Adrenal gland (tissue), 12 donors: Measurements from ENCODE around the gene QSOX2. TPM values are rescaled to one million over a fixed set of nuclear protein-coding genes. Genes with fewer than 3 reads are reported as not detected.

Experiments
- DNase-seq, 7 donors: peaks; one replicate each; pipeline ENCODE4 v3.0.0-alpha.2; 2019 to 2020
- H3K27ac ChIP-seq, 5 donors: fragments of 200-600 bp; sonication (generic) in 4 of 5; 1 replicate in 3 of 5; 2 replicates in 2 of 5; pipeline versions ENCODE4 v1.5.1 to v1.8.0; 2016 to 2020; ENCODE audit warnings: mild to moderate bottlenecking in 1 of 5
- H3K27me3 ChIP-seq: fragments of 200-600 bp; 2 replicates; pipeline ENCODE4 v1.8.0; 2021
- H3K36me3 ChIP-seq, 2 donors: fragments of 200-600 bp; replicated peaks in 1 of 2; 1 replicate in 1 of 2; 2 replicates in 1 of 2; pipeline versions ENCODE4 v1.5.1 to v1.8.0; 2018 to 2022
- H3K4me1 ChIP-seq, 2 donors: fragments of 200-600 bp; replicated peaks in 1 of 2; 1 replicate in 1 of 2; 2 replicates in 1 of 2; pipeline versions ENCODE4 v1.5.1 to v1.8.0; 2018 to 2021
- H3K4me3 ChIP-seq, 4 donors: fragments of 200-600 bp; sonication (generic) in 3 of 4; one replicate each; pipeline ENCODE4 v1.5.1; 2016 to 2018
- H3K9me3 ChIP-seq, 3 donors: fragments of 200-600 bp; sonication (generic) in 1 of 3; replicated peaks in 1 of 3; 1 replicate in 2 of 3; 2 replicates in 1 of 3; pipeline versions ENCODE4 v1.5.1 to v1.8.0; 2016 to 2021
- POLR2A ChIP-seq, 2 donors: fragments of 450-650 bp; IDR thresholded peaks; one replicate each; pipeline ENCODE4 v1.6.1; 2017; ENCODE audit warnings: antibody characterized with exemption in 2 of 2, mild to moderate bottlenecking in 2 of 2, moderate library complexity in 1 of 2
- whole genome bisulfite sequencing, 4 donors: extraction: QIAGEN DNeasy Blood & Tissue Kit in 2 of 4; methylation state at CpG; one replicate each; pipeline versions ENCODE4 v1.1.5 to v1.1.7; 2013 to 2017; 5-methylcytosine and 5-hydroxymethylcytosine counted together
- intact Hi-C, 2 donors: fragments of 100-400 bp; cut with DNase I; formaldehyde crosslinking; loops; one replicate each; pipeline versions ENCODE4 v1.14.1 to v1.15.0; 2022 to 2023
- polyA plus RNA-seq, 3 donors: library from polyadenylated mRNA; stranded (reverse); fragments of 200-250 nt in 2 of 3; fragments of 350-450 nt in 1 of 3; fragmentation: Illumina TruSeq in 1 of 3; extraction: RNeasy Lipid Tissue Mini Kit (QIAGEN cat#74804) in 1 of 3; gene quantifications; one replicate each; pipeline ENCODE4 v1.2.3, GENCODE V29; 2013 to 2014
- total RNA-seq, 9 donors: library from RNA; depleted of rRNA in 4 of 9; stranded (reverse); fragments of >200 nt in 4 of 9; fragments of 120-200 nt in 1 of 9; fragmentation: NEBNext Ultra II Directional in 1 of 9; extraction: Animal tissue kit (Norgen Biotek cat#: 25700) in 1 of 9; gene quantifications; one replicate each; pipeline versions ENCODE4 v1.1.0 to v1.2.4, GENCODE V29; 2013 to 2023
- TF ChIP-seq, protein P1 (sequence below), 6 experiments: fragments of 450-650 bp in 4 of 6; fragments of 200-600 bp in 2 of 6; sonication (generic) in 1 of 6; IDR thresholded peaks; 1 replicate in 5 of 6; 2 replicates in 1 of 6; pipeline versions ENCODE4 v1.5.1 to v1.8.0; 2016 to 2021; ENCODE audit warnings: antibody characterized with exemption in 6 of 6, mild to moderate bottlenecking in 2 of 6, moderate library complexity in 1 of 6
- donor health status: healthy with polysubstance abuse.
- donor health status: Bipolar disorder and iron deficiency.
- donor health status: DM: yes; HTN: yes; CAD: no.
- donor health status: DM: no; HTN: no; CAD: no.
- donor health status: DM: no; HTN: no; CAD: no.
- donor health status: DM: yes; HTN: yes; CAD: no.

The QSOX2 gene
- total and polyA plus RNA-seq, 12 donors: 6.4 to 14.3 (median 9.3) TPM

DNA sequence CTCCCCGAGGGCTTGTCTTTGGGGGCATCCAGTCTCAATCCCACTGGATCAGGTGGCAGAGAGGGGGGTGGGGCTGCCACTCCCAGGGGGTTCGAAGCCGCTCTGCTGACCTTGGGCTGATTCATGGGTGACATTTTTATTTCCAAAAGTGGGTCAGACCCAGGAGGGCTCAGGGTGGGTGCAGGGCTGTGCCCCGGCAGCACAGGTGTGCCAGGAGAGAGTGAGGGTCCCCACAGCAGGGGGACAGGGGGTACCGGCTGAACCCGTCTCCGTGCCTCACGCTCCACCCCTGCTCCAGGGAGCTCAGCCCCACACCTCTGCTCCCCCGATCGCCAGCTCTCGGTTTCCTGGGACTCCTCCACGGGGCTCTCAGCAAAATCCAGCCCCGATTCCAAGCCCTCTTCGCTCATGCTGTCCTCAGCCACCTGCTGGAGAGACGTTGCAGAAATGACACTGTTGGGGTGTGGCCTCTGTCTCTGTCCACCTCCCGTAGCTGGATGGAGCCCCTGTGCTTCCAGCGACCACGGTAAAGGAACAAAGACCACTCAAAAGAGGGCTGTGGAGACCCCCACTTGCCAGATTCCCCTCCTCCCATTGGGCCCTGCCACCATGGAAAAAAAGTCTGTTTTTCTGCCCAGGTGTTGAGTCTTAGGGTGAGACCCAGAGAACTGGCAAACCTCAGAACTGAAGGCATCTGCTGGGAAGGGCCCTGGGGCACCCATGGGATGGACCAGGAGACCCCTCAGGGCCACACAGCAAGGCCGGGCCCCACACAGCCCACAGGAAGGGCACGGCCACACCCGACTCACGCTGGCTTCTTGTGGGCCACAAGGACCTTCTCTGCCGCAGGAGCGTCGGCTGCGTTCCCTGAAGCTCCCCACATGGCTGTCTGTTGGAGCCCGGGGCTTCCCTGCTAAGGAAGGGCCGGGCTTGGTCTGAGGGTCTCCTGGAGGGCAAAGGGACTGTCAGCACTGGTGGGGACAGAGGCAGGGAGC is 10.6 kb upstream of the QSOX2 start:
- Histone ChIP-seq H3K4me1 (peaks cover 21 to 23% of the 10 kb centered on the region in 2 donors), H3K4me3 (no peak overlapping the region), H3K27ac (peak overlapping the region in 3 of 5 donors; percentile 69 to 85 (median 84)), H3K27me3 (no peaks in the 10 kb centered on the region), H3K36me3 (no peaks in the 10 kb centered on the region), H3K9me3 (no peaks in the 10 kb centered on the region)
- 61 to 68% (median 62%) methylated on average over 12 to 28 of the region's 28 CpGs for WGBS, 4 donors
- TF ChIP-seq POLR2A (IDR thresholded peaks at IDR 0.05): no peak
- TF ChIP-seq, protein P1, sequence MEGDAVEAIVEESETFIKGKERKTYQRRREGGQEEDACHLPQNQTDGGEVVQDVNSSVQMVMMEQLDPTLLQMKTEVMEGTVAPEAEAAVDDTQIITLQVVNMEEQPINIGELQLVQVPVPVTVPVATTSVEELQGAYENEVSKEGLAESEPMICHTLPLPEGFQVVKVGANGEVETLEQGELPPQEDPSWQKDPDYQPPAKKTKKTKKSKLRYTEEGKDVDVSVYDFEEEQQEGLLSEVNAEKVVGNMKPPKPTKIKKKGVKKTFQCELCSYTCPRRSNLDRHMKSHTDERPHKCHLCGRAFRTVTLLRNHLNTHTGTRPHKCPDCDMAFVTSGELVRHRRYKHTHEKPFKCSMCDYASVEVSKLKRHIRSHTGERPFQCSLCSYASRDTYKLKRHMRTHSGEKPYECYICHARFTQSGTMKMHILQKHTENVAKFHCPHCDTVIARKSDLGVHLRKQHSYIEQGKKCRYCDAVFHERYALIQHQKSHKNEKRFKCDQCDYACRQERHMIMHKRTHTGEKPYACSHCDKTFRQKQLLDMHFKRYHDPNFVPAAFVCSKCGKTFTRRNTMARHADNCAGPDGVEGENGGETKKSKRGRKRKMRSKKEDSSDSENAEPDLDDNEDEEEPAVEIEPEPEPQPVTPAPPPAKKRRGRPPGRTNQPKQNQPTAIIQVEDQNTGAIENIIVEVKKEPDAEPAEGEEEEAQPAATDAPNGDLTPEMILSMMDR (IDR thresholded peaks at IDR 0.05): peak in 4 of 6 experiments; percentile 11 to 37 (median 16)
- intact Hi-C loops: no loop called here
- peak in 3 of 7 donors; percentile 51 to 58 (median 53) for DNase-seq

DNA sequence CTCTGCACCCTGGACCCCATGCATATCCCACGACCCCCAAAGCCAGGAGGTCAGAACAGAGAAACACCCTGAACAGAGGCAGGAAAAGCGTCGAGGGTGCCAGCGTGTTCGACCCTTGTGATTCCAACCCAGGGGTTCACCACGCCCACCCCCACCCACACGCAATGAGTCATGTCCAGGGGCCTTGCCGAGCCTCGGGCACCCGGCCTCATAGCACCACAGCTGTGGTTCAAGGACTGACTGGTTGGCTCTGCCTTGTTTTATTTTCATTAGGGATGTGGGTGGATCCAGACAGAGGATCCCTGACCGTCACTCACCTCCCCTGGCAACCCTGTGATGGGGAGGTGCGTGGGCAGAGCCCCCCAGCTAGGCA is 9.5 kb upstream of the QSOX2 start:
- H3K27me3 ChIP-seq: no peaks in the 10 kb centered on the region
- intact Hi-C loops: no loop called here
- H3K4me1 ChIP-seq: peaks cover 23 to 27% of the 10 kb centered on the region in 2 donors
- no peak overlapping the region for H3K4me3 ChIP-seq
- H3K27ac ChIP-seq: peak overlapping the region; percentile 25 to 85 (median 69)
- no peaks in the 10 kb centered on the region for H3K36me3 ChIP-seq
- no peaks in the 10 kb centered on the region for H3K9me3 ChIP-seq
- peak; percentile 71 to 90 (median 86) for DNase-seq
- TF ChIP-seq, protein P1 (IDR thresholded peaks at IDR 0.05): no peak
- TF ChIP-seq POLR2A (IDR thresholded peaks at IDR 0.05): no peak
- WGBS, 4 donors: 22 to 80% (median 27%) methylated on average over 1 to 12 of the region's 12 CpGs

DNA sequence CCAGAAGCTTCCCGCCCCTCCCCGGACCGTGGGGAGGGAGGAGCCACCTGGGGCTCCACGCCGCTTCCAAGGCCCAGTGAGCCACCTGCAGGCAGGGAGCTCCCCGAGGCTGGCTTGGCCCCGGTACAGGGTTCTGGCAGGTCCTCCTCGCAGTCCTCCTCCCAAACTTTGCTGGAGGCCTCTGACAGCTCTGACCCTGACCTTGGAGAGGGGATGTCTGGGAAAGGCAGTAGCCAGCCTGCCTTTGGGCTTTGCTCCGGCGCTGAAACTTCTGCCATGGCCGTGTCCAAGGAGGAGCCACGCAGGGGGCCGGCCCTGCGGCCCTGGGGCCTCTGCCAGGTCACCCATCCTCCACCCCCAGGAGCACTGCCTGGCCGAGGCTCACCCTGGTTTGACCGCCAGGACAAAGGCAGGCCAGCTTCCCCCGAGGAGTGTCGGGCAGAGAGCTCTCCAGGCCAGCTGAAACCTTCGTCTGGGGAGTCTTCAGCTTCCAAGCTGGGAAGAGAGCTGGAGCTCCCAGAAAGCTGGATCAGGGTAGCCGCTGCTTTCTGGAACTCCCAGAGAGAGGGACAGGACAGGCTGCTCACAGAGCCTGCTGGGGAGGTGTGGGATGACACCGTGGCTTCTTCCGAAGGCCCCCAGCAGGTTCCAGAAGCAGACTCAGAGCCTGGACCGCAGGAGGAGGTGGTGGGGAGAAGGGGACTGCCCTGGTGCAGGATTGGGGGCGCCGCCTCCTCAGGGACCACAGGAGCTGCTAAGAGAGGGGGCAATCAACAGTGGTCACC is 9.0 kb upstream of the QSOX2 start:
- H3K36me3 ChIP-seq: no peaks in the 10 kb centered on the region
- DNase-seq: peak; percentile 71 to 91 (median 82)
- WGBS, 4 donors: 37 to 71% (median 41%) methylated on average over 6 to 25 of the region's 25 CpGs
- H3K4me1 ChIP-seq: peaks cover 23 to 33% of the 10 kb centered on the region in 2 donors
- peak overlapping the region; percentile 25 to 85 (median 69) for H3K27ac ChIP-seq
- TF ChIP-seq, protein P1 (IDR thresholded peaks at IDR 0.05): peak in 3 of 6 experiments; percentile 27 to 35 (median 30)
- peak in 1 of 2 donors; percentile 23 for TF ChIP-seq POLR2A (IDR thresholded peaks at IDR 0.05)
- no peaks in the 10 kb centered on the region for H3K9me3 ChIP-seq
- intact Hi-C loops: no loop called here
- no peak overlapping the region for H3K4me3 ChIP-seq
- no peaks in the 10 kb centered on the region for H3K27me3 ChIP-seq
